Esophagus (tissue), 2 donors: ENCODE results near the gene DYRK1B. TPM values are rescaled to one million over a fixed set of nuclear protein-coding genes. Genes with fewer than 3 reads are reported as not detected.
"Not testable (repeated sequence)": the region's sequence is repeated elsewhere in the genome, so short reads cannot be mapped to it uniquely, and the experiment has no call there.

Experiments
- H3K27ac ChIP-seq, 2 donors: one replicate each; pipeline ENCODE4 v1.5.1; 2013; ENCODE audit warnings: low read depth in 2 of 2, mild to moderate bottlenecking in 2 of 2, inconsistent platforms in 1 of 2, low read length in 1 of 2, moderate library complexity in 1 of 2
- H3K27me3 ChIP-seq, 2 donors: one replicate each; pipeline ENCODE4 v1.6.1; 2013; ENCODE audit warnings: low read length in 2 of 2, control low read depth in 1 of 2, mild to moderate bottlenecking in 1 of 2; ENCODE audit not compliant: insufficient read depth in 2 of 2, control insufficient read depth in 1 of 2
- H3K36me3 ChIP-seq, 2 donors: one replicate each; pipeline ENCODE4 v1.6.1; 2013; ENCODE audit warnings: low read length in 1 of 2; ENCODE audit not compliant: control insufficient read depth in 2 of 2, insufficient read depth in 2 of 2
- H3K4me1 ChIP-seq, 2 donors: one replicate each; pipeline ENCODE4 v1.6.1; 2013; ENCODE audit warnings: low read length in 1 of 2; ENCODE audit not compliant: control insufficient read depth in 2 of 2, insufficient read depth in 2 of 2
- H3K4me3 ChIP-seq, 2 donors: one replicate each; pipeline ENCODE4 v1.5.1; 2013; ENCODE audit warnings: low read length in 2 of 2, mild to moderate bottlenecking in 2 of 2, low read depth in 1 of 2, moderate library complexity in 1 of 2
- H3K9me3 ChIP-seq, 2 donors: one replicate each; pipeline ENCODE4 v1.6.1; 2013; ENCODE audit warnings: mild to moderate bottlenecking in 2 of 2, low read depth in 1 of 2, low read length in 1 of 2, moderate library complexity in 1 of 2; ENCODE audit not compliant: control insufficient read depth in 2 of 2, insufficient read depth in 1 of 2
- WGBS, 2 donors: extraction: QIAGEN DNeasy Blood & Tissue Kit; methylation state at CpG; one replicate each; pipeline ENCODE4 v1.1.7; 2013; 5-methylcytosine and 5-hydroxymethylcytosine counted together
- polyA plus RNA-seq, 2 donors: library from polyadenylated mRNA; stranded (reverse); fragments of 200-250 nt; gene quantifications; one replicate each; pipeline ENCODE4 v1.2.3, GENCODE V29; 2013
- donor health status: healthy with polysubstance abuse.
- donor health status: Bipolar disorder and iron deficiency.

The DYRK1B gene
- polyA plus RNA-seq, 2 donors = 6.8 to 13.0 TPM

DNA sequence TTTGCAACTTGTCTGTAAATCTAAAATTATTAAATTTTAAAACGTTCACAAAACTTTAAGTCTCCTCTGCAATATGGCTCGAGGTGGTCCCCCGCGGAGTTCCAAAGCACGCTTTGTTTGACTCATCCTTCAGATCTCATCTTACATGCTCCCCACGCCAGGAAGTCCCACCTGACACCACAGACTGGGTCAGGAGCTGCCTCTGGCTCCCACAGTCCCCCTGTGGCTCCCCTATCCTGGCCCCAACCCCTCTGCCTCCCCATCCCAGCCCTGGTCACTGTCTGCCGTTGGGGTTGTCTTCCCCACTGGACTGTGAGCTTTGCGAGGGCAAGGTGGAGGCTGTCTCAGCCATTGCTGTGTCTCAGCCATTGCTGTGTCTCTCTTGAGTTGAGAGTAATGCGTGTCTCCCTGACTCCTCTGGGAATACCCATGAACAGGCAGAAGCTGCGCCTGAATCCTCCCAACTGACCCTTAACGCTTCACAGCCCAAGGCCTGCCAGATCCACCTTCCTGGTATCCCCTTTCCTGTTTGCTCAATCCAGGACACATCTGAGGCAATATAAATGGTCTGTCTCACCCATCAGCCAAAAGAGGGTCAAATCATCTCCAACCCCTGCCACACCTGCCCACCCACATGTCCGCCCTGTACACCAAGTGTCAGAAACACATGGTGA is 15.9 kb downstream of the DYRK1B start:
- Histone ChIP-seq H3K9me3 (no peaks in the 10 kb centered on the region), H3K27me3 (no peaks in the 10 kb centered on the region), H3K4me1 (peaks cover 4 to 5% of the 10 kb centered on the region in 2 donors), H3K36me3 (no peaks in the 10 kb centered on the region), H3K27ac (no peak overlapping the region), H3K4me3 (no peak overlapping the region)
- whole genome bisulfite sequencing, 2 donors = 91 to 93% methylated on average over 12 of the region's 12 CpGs

- H3K27me3 ChIP-seq = no peaks in the 10 kb centered on the region
Measured at GRCh38 chr19:39816287-39817048, 17.5 kb downstream of the DYRK1B start.

GRCh38 chr19:39814595-39814994 is 19.4 kb downstream of the DYRK1B start:
- Histone ChIP-seq H3K27ac (no peak overlapping the region), H3K27me3 (no peaks in the 10 kb centered on the region), H3K4me3 (no peak overlapping the region), H3K36me3 (no peaks in the 10 kb centered on the region), H3K9me3 (no peaks in the 10 kb centered on the region), H3K4me1 (peaks cover 4 to 5% of the 10 kb centered on the region in 2 donors)
- 85 to 86% methylated on average over 3 of the region's 3 CpGs for WGBS, 2 donors

More at GRCh38 chr19:39816287-39817048, 17.5 kb downstream of the DYRK1B start:
- no peaks in the 10 kb centered on the region for H3K36me3 ChIP-seq
- H3K4me1 ChIP-seq = peaks cover 4 to 5% of the 10 kb centered on the region in 2 donors
- no peak overlapping the region for H3K27ac ChIP-seq
- no peak overlapping the region for H3K4me3 ChIP-seq
- no peaks in the 10 kb centered on the region for H3K9me3 ChIP-seq
- 85 to 86% methylated on average over 5 of the region's 5 CpGs for WGBS, 2 donors

DNA sequence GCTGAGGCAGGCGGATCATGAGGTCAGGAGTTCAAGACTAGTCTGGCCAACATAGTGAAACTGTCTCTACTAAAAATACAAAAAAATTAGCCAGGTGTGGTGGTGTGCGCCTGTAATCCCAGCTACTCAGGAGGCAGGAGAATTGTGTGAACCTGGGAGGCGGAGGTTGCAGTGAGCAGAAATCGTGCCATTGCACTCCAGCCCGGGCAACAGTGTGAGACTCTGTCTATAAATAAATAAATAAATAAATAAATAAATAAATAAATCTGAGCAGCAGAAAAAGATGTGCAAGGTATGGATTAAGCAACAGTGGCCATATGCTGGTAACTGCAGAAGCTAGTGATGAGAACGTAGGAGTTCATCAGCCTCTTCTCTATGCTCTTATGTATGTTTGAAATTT is 19.9 kb downstream of the DYRK1B start:
- not testable (repeated sequence) for H3K36me3 ChIP-seq

DNA sequence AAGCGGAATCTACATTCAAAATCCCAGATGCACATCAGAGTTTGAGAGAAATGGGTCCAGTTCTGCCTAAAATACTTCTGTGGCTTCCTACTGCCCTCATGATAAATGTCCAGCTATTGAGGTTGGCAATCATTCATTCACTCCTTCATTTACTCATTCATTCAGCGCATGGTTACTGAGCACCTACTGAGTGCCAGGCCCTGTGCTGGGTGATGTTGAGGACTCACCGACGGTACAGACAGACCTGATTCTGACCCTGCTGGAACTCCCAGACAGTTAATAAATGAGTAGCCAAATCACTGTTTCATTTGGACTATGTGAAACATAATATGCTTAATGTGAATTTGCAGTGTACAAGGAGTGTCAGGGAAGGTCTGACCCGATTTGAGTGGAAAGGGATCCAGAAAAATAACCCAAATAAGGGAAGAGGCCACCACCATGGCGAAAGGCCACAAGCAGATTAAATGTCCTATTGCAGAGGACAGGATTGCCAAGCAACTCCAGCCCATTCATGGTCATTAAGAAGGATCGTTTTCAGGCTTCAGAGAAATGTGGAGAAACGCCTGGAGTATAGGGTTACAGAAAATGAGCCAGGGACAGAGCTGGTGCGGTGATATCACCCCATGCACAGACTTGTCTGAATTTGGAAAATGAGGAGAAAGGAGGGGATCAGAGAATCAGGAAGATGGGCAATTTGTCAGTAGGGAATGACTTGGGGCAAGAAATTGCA is 20.5 kb downstream of the DYRK1B start:
- Histone ChIP-seq H3K27ac (no peak overlapping the region), H3K9me3 (peaks cover 0 to 2% of the 10 kb centered on the region in 2 donors), H3K4me1 (no peaks in the 10 kb centered on the region), H3K27me3 (no peaks in the 10 kb centered on the region), H3K36me3 (no peaks in the 10 kb centered on the region), H3K4me3 (no peak overlapping the region)
- 55 to 67% methylated on average over 9 of the region's 9 CpGs for WGBS, 2 donors

More for the DNA sequence above, 19.9 kb downstream of the DYRK1B start:
- not testable (repeated sequence) for H3K4me3 ChIP-seq, H3K27me3 ChIP-seq, H3K4me1 ChIP-seq, H3K9me3 ChIP-seq, H3K27ac ChIP-seq
- WGBS, 2 donors = 88 to 90% methylated on average over 6 of the region's 6 CpGs

DNA sequence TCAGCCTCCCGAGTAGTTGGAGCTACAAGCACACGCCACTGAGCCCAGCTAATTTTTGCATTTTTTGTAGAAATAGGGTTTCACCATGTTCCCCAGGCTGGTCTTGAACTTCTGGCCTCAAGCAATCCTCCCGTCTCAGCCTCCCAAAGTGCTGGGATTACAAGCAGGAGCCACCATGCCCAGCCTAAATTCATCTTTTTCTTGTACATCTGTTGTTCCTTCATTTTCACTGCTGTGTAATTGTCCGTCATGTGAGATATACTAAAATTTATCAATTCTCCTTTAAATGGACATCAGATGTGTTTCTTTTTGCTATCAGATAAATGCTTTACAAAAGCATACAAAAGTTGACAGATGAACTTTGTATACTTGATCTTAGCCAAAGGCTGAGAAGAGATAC is 22.9 kb downstream of the DYRK1B start:
- 93% methylated on average over 4 of the region's 4 CpGs for whole genome bisulfite sequencing, 2 donors
- no peak overlapping the region for H3K27ac ChIP-seq

DNA sequence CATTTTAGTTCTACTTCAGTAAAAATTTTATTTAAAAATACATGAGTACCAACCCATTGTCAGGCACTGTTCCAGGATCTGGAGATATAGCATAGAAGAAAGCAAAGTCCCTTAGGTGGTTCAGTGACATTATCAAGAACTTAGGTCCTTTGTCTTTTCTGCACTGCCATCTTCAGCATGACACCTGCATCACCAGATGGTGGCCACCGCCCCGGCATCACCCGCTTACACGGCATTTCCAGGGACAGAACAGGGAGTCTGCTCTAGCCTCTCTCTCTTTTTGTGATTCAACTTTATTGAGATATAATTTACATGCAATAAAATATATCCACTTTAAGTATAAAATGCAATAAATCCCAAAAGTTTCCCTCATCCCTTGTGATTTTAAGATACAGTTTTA is 23.5 kb downstream of the DYRK1B start:
- Histone ChIP-seq H3K4me3 (no peak overlapping the region), H3K4me1 (no peaks in the 10 kb centered on the region), H3K36me3 (no peaks in the 10 kb centered on the region), H3K27ac (no peak overlapping the region), H3K27me3 (no peaks in the 10 kb centered on the region), H3K9me3 (peaks cover 0 to 2% of the 10 kb centered on the region in 2 donors)
- WGBS, 2 donors = 80 to 92% methylated on average over 4 of the region's 4 CpGs

More for the DNA sequence above, 22.9 kb downstream of the DYRK1B start:
- no peaks in the 10 kb centered on the region for H3K4me1 ChIP-seq
- H3K36me3 ChIP-seq = no peaks in the 10 kb centered on the region
- H3K27me3 ChIP-seq = no peaks in the 10 kb centered on the region
- no peak overlapping the region for H3K4me3 ChIP-seq
- peaks cover 0 to 2% of the 10 kb centered on the region in 2 donors for H3K9me3 ChIP-seq

DNA sequence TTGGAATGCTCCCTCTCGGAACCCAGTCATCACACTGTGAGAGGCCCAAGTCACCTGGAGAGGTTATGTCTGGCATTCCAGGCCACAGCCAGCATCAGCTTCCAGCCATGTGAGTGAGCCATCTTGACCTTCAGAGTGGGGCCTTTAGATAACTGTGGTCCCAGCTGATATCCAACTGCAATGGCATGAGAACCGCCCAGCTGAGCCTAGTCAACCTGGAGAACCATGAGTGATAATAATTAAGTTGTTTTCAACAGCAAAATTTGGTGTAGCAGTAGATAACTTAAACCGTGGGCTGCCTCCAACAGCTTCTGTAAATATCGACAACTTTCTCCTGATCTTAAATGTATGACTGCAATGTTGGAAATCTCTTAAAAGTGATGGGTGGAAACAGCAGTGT is 24.6 kb downstream of the DYRK1B start:
- H3K27me3 ChIP-seq = no peaks in the 10 kb centered on the region
- no peak overlapping the region for H3K4me3 ChIP-seq
- no peaks in the 10 kb centered on the region for H3K4me1 ChIP-seq
- H3K27ac ChIP-seq = no peak overlapping the region
- WGBS, 2 donors = 94 to 96% methylated on average over 4 of the region's 4 CpGs
- H3K36me3 ChIP-seq = no peaks in the 10 kb centered on the region
- peaks cover 0 to 2% of the 10 kb centered on the region in 2 donors for H3K9me3 ChIP-seq

GRCh38 chr19:39808688-39809087 is 25.3 kb downstream of the DYRK1B start:
- H3K27me3 ChIP-seq, H3K4me1 ChIP-seq, H3K36me3 ChIP-seq, H3K4me3 ChIP-seq, H3K27ac ChIP-seq, H3K9me3 ChIP-seq: not testable (repeated sequence)
- WGBS, 2 donors = 56 to 69% methylated on average over 7 of the region's 7 CpGs
